ENCODE data around the gene CSRP2. TPM values are rescaled to one million over a fixed set of nuclear protein-coding genes. Genes with fewer than 3 reads are reported as not detected.

The CSRP2 gene
- total RNA-seq, 1 experiment from 2014 or later, result 36.1 TPM

- intact Hi-C loops (cut with micrococcal nuclease), result no loop called here
- ChIA-PET RAD21 (ENCODE audit: low non-redundant PET in 1 of 2, low total read pairs in 2 of 2, uncharacterized antibody in 2 of 2, unreplicated experiment in 2 of 2) (no interaction called here), CTCF (no interaction called here), POLR2A (no interaction called here)
- ATAC-seq (no peak), DNase-seq (ENCODE audit: low read depth, low spot score) (no peak)
- no peak for TF ChIP-seq TCF7L2 (IDR thresholded peaks at IDR 0.05; ENCODE audit: borderline replicate concordance, extremely low read depth, insufficient read depth, insufficient read length)
- TF ChIP-seq EGR1 (IDR thresholded peaks at IDR 0.05; ENCODE audit: low read depth), result no peak
- TF ChIP-seq RAD21 (IDR thresholded peaks at IDR 0.05; ENCODE audit: low read depth), result no peak
- TF ChIP-seq, protein P1, sequence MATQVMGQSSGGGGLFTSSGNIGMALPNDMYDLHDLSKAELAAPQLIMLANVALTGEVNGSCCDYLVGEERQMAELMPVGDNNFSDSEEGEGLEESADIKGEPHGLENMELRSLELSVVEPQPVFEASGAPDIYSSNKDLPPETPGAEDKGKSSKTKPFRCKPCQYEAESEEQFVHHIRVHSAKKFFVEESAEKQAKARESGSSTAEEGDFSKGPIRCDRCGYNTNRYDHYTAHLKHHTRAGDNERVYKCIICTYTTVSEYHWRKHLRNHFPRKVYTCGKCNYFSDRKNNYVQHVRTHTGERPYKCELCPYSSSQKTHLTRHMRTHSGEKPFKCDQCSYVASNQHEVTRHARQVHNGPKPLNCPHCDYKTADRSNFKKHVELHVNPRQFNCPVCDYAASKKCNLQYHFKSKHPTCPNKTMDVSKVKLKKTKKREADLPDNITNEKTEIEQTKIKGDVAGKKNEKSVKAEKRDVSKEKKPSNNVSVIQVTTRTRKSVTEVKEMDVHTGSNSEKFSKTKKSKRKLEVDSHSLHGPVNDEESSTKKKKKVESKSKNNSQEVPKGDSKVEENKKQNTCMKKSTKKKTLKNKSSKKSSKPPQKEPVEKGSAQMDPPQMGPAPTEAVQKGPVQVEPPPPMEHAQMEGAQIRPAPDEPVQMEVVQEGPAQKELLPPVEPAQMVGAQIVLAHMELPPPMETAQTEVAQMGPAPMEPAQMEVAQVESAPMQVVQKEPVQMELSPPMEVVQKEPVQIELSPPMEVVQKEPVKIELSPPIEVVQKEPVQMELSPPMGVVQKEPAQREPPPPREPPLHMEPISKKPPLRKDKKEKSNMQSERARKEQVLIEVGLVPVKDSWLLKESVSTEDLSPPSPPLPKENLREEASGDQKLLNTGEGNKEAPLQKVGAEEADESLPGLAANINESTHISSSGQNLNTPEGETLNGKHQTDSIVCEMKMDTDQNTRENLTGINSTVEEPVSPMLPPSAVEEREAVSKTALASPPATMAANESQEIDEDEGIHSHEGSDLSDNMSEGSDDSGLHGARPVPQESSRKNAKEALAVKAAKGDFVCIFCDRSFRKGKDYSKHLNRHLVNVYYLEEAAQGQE (IDR thresholded peaks at IDR 0.05; ENCODE audit: low read depth), result no peak
- no peak for TF ChIP-seq ATF3 (IDR thresholded peaks at IDR 0.05)
- no peak for TF ChIP-seq JUND (IDR thresholded peaks at IDR 0.05)
- TF ChIP-seq ZFX (IDR thresholded peaks at IDR 0.05), result no peak
- TF ChIP-seq EZH2phosphoT487 (IDR thresholded peaks at IDR 0.05; ENCODE audit: borderline replicate concordance), result no peak
- TF ChIP-seq, protein P2, sequence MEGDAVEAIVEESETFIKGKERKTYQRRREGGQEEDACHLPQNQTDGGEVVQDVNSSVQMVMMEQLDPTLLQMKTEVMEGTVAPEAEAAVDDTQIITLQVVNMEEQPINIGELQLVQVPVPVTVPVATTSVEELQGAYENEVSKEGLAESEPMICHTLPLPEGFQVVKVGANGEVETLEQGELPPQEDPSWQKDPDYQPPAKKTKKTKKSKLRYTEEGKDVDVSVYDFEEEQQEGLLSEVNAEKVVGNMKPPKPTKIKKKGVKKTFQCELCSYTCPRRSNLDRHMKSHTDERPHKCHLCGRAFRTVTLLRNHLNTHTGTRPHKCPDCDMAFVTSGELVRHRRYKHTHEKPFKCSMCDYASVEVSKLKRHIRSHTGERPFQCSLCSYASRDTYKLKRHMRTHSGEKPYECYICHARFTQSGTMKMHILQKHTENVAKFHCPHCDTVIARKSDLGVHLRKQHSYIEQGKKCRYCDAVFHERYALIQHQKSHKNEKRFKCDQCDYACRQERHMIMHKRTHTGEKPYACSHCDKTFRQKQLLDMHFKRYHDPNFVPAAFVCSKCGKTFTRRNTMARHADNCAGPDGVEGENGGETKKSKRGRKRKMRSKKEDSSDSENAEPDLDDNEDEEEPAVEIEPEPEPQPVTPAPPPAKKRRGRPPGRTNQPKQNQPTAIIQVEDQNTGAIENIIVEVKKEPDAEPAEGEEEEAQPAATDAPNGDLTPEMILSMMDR (IDR thresholded peaks at IDR 0.05 in 2 of 3, conservative IDR thresholded peaks at IDR 0.05 in 1 of 3; ENCODE audit: borderline replicate concordance in 1 of 3, insufficient read depth in 1 of 3, low read depth in 2 of 3, low read length in 2 of 3), result no peak
- TF ChIP-seq MAX (IDR thresholded peaks at IDR 0.05), result no peak
- Histone ChIP-seq H3K9me2 (ENCODE audit: insufficient read depth) (no peaks in the 10 kb centered on the region), H3K4me2 (ENCODE audit: low read length) (no peak overlapping the region), H3K4me1 (ENCODE audit: control insufficient read depth in 1 of 2, insufficient read depth in 2 of 2, low read length in 2 of 2) (peaks cover 0 to 8% of the 10 kb centered on the region in 2 experiments; a peak in 3 of 4 replicates), H3K9ac (ENCODE audit: low read length) (no peak overlapping the region), H3K27ac (ENCODE audit: low read depth, low read length) (no peak overlapping the region), H3K79me2 (ENCODE audit: insufficient read depth, low read length) (no peaks in the 10 kb centered on the region), H2AFZ (ENCODE audit: low read depth, low read length, poor library complexity, severe bottlenecking) (no peak overlapping the region), H4K20me1 (ENCODE audit: insufficient read depth) (no peaks in the 10 kb centered on the region), H3K4me3 (replicated peaks in 1 of 2; ENCODE audit: low read depth in 1 of 2, low read length in 2 of 2) (no peak overlapping the region), H3K36me3 (ENCODE audit: control insufficient read depth in 1 of 2, insufficient read depth in 2 of 2, low read length in 2 of 2) (no peaks in the 10 kb centered on the region), H3K27me3 (ENCODE audit: insufficient read depth, low read length) (no peaks in the 10 kb centered on the region), H3K9me3 (ENCODE audit: control insufficient read depth in 1 of 2, insufficient read depth in 1 of 2, low read depth in 1 of 2, low read length in 2 of 2) (no peaks in the 10 kb centered on the region)
- no TSS peak for BruUV-seq (replicated peaks)
Observed at GRCh38 chr12:76888775-76889174, 10.0 kb upstream of the CSRP2 start.

Data from HCT116 (cell line).